Pulmonary artery endothelial cell (primary cell): ENCODE data around the gene ARPP21. TPM values are rescaled to one million over a fixed set of nuclear protein-coding genes. Genes with fewer than 3 reads are reported as not detected.

Experiments used
- DNase-seq: peaks from one replicate; pipeline ENCODE4 v3.0.0-alpha.2; 2011; ENCODE audit warnings: low read depth, low spot score
- total RNA-seq: library from RNA; depleted of rRNA; stranded (reverse); fragments of >200 nt; gene quantifications from 2 replicates; pipeline ENCODE4 v1.2.3, GENCODE V29; 2014

The ARPP21 gene
- total RNA-seq, 1 donor from 2014 or later: 0.07 TPM

DNA sequence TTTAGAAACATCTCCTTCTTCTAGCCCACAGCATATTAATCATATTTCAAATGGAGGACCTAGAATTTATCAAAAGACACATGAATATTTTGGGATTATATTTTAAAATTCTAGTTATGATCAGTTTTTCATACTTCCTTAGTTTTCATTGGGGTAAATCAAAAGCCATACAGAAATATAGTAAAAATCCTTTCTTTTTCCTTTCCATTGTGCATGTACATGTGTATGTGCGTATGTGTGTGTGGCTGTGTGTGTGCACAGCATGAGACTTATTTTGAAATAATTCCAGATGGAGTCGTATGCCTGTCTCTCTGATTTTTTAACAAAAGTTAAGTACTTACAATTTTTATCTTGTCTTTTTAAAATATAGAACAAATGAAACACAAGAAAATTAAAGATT, 94.5 kb downstream of the ARPP21 start:
- no peak for DNase-seq

DNA sequence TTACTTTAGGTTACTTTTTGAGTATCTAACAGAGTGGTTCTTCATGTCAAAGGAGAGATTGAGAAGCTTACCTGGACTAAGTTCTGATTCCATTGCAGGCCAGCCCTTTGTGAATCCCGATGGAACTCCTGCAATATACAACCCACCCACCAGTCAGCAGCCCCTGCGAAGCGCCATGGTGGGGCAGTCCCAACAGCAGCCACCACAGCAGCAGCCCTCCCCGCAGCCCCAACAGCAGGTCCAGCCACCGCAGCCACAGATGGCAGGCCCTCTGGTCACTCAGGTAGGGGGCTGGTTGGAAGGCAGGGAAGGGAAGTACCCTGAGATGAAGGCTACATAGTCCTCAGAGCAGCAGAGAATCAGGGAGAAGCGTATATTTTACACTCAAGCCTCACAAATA, 97.8 kb downstream of the ARPP21 start:
- no peak for DNase-seq

DNA sequence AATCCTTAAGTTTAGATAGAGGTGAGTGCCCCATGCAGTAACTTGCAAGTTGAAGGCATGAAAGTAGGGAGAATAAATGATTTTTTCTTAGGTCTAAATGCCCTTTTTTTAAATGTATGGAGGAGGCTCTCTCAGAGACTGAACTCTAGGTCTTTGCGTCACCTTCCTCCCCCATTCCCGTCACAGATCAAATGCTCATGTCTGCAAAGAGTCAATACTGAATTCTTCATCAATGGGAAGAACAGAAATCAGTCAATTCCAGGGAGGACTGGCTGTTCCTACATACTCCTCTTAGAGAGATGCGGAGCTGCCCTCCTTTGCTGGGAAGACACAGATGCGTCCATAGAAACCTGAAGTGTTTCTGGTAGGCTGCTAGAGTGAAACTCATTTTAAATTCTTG, 98.2 kb downstream of the ARPP21 start:
- no peak for DNase-seq

DNA sequence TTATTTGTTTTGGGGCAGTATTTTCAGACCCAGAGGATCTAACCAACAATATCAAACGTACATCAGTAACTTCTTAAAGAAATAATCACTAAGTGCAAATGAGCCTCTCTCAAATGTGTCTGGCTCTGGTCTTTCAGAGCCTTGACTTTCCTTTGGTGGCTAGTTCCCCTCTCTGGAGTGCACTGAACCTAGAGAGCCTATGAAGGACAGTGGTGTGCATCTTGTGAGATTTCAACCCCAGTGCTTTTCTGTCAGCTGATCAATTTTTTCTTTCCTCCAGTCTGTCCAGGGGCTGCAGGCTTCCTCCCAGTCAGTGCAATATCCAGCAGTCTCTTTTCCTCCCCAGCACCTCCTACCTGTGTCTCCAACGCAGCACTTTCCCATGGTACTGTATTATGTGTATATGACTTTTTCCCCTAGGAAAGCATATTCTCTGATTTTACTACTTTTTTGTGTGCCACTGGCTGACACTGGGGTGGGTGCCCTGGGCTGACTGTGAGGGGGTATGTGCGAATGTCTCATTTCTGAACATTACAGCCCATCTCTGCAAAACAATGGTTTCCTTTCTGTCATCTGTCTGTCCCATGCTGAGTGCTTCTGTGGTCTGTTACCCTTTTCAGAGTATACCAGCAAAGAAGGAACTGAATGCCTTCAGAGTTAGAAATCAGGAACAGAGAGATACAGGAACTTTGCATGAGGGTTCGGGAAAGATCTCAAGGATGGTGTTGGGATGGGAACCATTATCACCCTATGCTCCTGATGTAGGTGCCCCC, 98.8 kb downstream of the ARPP21 start:
- no peak for DNase-seq

DNA sequence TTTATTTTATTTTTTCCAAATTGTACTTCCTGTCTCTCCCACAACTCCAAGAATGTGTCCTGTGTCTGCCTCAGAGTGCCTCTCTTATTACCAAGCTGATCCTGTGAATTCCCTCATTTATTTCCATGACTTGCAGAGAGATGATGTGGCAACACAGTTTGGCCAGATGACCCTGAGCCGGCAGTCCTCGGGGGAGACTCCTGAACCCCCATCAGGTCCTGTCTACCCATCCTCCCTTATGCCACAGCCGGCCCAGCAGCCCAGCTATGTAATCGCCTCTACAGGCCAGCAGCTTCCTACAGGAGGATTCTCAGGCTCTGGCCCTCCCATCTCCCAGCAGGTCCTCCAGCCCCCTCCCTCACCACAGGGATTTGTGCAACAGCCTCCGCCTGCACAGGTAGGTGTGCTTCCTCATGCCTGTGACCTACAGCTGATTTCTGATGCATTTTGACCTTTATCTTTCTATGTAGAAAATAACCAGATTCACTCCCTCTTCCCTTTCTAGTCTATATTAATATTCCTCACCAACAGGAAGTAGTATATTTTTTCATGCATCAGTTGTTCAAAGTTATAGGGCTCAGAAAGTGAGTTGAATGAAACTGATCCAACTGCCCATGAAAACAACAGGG, 100.0 kb downstream of the ARPP21 start:
- no peak for DNase-seq

DNA sequence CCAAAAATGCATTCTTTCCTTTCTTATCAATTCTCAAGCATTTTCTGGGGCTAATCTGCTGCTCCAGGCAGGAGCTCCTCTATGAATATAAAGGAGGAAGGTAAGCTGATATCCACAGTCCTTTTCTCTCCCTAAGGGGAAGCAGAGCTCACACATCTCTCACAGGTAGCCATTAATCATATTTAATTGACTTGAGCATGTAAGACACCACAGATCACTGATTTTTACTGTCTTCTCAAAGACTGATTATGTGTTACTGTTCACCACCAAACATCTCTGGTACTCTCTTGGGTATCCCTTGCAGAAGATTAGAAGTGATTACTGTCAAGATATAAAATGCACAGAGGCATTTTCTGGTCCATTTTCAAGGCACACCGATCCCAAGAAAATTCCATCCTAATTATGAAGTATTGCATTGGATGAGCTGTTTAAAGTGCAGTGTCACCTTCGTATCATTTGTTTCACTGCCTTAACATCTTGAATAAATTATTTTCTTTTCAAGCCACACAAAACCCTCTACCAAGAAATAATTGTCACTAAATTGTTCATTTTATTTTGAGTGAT, 100.7 kb downstream of the ARPP21 start:
- no peak for DNase-seq

DNA sequence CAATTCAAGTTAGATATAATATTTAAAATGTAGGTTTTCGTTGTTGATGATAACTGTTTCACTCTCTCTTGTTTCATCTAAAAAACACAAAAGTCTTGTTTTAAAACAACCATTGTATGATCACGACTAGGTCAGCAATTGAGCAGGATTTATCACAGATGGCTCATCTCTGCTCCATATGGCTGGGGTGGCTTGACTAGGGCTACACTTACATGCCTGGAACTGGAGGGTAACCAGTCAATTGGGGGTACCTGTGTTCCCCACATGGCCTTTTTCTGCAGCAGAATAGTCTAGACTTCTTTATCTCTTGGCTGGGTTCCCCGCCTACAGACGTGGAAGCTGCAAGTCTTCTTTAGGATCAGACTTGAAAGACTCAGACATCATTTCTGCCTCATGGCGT, 103.9 kb downstream of the ARPP21 start:
- no peak for DNase-seq

DNA sequence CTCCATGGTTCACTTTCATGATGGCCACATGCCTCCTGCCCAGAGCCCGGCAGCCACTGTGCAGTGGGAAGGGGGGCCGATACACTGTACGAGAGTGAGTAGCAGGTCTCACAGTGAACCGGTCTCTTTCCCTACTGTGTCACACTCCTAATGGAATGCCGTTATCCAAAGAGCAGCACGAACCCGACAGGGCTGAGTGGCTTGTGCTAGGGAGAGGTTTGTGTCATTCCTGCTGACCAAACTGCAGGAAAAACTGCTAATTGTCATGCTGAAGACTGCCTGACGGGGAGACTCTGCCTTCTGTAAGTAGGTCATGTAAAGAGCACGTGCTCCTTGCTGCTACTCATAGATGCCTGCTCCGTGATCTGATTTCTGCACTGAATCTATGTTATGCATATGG, 105.1 kb downstream of the ARPP21 start:
- DNase-seq: no peak

DNA sequence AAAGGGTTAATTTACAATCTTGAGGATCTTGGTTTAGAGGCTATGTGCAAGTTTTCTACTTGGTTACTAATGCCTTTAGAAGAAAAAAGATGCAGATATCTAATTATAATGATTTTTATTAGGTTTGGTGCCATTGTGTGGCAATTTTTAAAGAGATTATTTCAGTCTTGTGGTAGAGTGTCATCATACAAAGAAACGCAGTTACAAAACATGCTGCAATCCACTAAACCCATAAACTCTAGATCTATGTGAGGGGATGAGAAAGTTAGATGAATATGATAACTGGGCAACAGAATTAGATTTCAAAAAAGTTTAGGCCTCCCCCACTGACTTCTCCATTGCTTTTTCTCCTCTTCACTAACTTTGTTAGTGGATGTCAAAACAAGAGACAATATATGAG, 106.0 kb downstream of the ARPP21 start:
- DNase-seq: no peak

DNA sequence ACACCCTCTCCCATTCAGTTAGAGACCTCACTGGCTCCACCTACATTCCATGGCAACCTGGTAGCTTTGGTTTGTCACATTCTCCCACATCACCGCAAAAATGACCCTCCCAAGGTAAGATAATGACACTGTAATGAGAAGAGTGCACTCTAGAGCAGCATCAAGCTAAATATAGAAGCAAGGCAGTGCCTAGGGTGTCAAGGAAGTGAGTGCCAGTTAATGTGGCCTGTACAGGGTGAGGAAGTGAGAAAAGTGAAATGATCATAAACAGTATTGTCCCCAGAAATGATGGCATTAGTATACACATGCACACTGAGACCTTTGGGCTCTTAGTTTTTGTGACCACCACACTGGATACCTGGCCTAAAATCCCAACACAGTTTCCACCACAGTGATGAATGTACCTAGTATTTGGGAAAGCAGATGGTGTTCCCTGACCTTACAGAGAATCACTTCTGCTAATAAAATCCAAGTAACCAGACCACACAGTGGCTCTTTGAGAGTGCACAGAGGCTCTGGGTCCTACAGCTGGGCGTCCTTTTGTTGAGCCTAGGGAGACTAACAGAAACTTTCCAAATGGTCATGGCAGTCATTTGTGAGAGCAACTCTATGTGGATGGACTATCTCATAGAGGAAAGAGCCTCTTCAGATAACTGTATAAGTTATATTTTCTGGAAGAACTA, 106.6 kb downstream of the ARPP21 start:
- DNase-seq: no peak

DNA sequence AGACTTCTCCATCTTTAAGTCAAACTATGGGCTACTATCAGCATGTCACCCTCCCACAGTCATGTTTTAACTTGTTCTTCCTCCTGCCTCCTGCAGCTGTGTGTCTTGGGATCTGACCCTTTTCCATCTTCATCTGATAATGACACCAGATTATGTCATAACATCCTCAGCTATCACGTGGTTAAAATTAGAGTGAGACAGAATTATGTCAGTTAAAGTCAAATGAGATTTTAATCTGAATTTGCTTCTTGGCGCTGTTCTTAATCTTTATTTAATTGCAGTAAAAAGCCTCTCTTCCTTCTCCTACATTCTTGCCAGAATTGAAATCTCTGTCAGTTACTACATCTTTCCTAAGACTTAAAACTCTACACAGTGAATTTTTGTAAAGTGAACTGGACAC, 107.2 kb downstream of the ARPP21 start:
- no peak for DNase-seq

DNA sequence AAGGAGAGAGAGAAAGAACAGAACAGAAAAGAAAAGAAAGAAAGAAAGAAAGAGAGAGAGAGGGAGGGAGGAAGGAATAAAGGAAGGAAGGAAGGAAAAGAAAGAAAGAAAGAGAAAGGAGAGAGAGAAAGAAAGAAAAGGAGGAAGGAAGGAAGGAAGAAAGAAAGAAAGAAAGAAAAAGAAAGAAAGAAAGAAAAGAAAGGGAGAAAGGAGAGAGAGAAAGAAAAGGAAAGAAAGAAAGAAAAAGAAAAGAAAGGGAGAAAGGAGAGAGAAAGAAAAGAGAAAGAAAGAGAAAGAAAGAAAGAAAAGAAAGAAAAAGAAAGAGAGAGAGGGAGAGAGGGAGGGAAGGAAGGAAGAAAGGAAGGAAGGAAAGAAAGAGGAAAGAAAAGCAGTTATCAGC, 108.8 kb downstream of the ARPP21 start:
- no peak for DNase-seq

DNA sequence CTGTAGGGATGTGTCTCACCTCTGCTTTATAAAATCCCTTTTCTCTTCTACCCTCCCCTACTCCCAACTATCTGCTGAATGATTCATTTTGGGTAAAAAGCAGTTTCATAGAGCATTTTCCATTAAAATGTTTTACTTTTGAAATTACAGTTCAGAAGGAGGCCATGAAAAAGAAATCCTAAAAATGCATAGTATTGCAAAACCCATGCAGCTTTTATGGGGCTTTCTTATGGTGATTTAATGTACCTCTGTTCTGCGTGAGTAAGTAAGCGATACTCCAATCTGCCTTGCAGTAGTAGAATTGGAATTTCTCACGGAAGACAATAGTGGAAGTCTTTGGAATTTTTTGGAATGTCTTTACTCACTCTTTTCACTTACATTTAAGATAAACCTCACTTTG, 111.9 kb downstream of the ARPP21 start:
- no peak for DNase-seq

DNA sequence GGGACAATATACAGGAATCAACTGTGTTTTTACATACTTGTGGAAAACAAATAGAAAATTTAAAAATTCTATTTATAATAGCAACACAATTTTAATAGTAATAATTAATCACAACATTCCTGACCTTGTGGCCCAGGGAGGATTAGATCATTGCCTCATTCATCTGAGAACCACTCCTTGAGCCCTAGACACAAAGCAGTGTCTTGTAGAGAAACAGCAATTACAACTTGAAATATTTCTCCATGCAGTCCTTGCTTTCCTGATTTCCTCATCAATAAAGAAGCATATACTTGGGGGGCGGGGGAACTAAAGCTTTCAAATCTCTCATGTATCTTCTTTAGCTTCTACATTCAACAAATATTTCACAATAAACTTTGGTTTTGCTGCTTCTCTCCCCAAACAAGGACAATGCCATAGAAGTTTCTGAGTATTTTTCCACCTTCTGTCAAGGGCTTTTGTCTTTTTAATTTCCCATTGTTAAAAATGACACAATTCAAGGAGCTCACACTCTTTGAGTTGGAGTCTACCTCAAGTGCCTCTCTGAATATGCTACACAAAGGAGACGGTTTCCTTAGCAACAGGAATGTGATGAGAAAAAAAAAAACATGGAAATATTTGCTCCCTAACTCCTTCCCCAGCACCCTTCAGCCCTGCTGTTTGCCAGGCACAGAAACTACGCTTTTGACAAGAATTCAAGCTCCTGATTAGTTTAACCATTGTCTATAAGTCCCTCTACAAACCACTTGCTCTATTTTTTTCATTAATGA, 118.8 kb downstream of the ARPP21 start:
- DNase-seq: no peak

DNA sequence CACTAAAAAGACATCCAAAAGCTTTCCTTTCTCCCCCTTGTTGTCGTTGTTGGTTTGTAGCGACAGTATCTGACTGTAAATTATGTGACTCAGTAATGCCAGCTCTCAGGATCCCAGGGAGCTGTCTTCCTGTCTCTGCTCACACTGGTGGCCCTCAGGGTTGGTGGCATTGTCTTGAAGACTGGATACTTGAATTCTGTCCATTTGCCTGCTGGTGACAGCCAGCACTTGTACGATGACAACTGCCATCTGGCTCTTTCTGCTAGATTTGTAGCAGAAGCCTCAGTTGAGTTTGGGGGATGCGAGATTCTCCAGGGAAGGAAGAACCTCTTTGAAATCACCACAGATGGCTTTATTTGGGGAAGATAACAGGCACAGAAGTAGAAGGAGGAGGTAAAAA, 120.8 kb downstream of the ARPP21 start:
- no peak for DNase-seq

DNA sequence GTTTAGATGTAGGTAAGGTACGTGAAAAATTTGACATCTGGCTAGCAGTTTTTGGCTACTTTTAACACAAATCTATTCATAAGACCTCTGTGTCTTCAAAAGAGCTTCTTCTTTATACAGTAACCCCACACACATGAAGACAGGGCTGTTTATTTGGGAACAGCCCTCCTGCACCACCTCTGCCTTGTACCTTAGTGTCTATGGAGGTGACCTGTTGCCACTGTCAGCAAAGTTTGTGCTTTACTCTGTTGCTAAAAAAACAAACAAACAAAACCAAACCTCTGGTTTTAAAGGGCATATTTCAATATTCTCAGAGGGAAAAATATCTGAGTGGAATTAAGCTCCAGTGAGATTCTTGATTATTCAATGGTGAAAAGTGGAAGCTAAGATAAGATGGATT, 122.0 kb downstream of the ARPP21 start:
- DNase-seq: no peak

DNA sequence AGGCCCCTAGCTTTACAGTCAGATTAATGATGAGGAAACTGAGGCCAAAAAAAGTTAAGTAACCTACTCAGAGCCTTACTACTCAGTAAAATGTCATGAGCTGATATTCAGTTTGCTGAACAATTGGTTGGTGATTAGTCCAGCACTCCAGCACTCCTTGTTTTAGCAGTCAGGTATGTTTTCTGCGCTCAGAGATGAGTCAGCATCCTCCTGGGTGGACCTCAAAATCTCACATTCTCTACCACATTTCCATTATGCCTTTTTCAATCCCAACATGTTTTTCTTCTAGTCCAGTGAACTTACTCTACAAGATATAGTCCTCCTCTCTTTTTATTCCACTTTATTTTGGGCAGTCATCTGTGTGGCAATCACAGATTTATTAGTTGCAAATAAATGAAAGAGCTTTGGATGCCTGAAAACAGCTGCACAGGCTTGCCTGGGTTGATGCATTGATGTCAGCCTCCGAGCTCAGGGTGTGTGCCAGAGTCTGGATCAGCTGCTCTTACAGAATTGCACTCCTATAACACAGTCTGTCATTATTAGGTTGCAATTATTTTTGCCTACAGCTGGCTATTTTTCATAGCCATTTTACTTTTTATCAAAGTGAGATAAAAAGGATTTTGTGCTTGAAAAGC, 133.2 kb downstream of the ARPP21 start:
- DNase-seq: no peak

DNA sequence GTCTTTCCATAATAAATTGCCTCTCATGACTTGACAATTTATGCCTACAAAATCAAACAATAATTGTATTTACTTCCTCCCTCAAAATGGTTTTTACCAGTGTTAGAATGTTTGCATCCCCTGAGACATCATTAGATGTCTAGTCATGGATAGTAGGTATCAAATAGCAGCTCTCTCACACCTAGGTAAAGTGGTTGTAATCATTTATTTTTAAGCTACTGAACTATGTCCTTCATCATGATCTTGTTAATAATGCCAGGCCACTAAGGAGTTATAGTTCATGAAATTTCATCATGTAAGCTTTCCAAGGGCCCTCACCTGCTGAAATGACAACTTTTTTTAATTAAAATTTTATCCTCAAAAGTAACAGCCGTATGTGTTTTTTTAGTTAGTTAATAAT, 134.1 kb downstream of the ARPP21 start:
- DNase-seq: no peak

DNA sequence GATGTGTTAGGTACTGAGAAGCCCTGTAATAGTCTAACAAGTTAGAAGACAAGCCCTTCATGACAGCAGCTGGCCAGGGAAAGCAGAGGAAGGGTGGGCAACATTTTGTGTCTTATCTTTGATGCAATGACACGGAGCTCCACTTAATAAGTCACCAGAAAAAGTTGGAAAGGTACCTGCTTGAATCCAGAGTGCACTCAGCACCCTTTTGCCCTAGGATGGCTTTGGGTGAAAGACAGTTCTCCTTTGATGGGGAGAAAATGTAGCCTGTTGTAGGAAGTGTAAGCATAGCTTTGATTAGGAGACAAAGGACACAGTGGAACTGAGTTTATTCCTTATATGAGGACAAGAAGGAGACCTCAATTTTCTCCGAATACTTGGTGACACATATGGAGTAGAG, 137.0 kb downstream of the ARPP21 start:
- no peak for DNase-seq

DNA sequence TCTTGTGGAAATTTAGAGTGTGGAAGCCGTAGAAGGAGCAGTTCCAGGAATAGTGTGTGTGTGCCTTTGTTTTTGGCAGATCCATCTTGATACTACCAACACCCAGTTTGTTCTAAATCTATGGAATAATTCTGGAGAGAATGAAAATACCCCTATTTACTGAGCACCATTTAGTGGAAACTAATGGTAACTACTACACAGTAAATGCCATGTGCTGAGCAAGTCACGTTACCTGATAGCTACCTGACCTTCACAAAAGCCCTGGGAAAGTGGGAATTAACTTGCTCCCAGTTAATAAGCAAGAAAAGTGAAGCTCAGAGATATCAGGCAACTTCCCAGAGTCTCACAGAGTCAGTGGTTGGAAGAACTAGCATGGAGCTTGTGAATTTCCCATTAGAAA, 137.7 kb downstream of the ARPP21 start:
- DNase-seq: no peak
